ENCODE data around the gene TTC8.

Gene TTC8

DNA sequence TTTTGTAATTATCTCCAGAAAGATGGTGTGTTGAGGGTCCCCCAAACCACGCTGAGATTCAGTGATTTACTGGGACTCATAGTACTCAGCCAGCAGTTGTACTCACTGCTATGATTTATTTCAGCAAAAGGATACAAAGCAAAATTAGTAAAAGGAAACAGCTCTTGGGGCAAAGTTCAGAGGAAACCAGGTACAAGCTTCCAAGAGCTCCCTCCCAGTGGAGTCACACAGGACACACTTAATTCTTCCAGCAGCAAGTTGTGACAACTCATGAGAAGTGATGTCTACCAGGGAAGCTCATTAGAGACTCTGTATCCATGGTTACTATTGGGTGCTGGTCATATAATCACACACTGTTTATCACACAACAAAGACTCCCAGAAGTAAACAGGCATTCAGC lies 38.7 kb downstream of the TTC8 start:
- no peaks in the 10 kb centered on the region for H3K4me1 Mint-ChIP-seq
- H3K9me3 Mint-ChIP-seq = no peaks in the 10 kb centered on the region
- H3K27ac Mint-ChIP-seq = no peak overlapping the region
- TF ChIP-seq, protein P1, sequence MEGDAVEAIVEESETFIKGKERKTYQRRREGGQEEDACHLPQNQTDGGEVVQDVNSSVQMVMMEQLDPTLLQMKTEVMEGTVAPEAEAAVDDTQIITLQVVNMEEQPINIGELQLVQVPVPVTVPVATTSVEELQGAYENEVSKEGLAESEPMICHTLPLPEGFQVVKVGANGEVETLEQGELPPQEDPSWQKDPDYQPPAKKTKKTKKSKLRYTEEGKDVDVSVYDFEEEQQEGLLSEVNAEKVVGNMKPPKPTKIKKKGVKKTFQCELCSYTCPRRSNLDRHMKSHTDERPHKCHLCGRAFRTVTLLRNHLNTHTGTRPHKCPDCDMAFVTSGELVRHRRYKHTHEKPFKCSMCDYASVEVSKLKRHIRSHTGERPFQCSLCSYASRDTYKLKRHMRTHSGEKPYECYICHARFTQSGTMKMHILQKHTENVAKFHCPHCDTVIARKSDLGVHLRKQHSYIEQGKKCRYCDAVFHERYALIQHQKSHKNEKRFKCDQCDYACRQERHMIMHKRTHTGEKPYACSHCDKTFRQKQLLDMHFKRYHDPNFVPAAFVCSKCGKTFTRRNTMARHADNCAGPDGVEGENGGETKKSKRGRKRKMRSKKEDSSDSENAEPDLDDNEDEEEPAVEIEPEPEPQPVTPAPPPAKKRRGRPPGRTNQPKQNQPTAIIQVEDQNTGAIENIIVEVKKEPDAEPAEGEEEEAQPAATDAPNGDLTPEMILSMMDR (IDR thresholded peaks at IDR 0.05; ENCODE audit: unreplicated experiment in 3 of 3) = no peak
- no peaks in the 10 kb centered on the region for H3K27me3 Mint-ChIP-seq (ENCODE audit: low read depth)
- no peak overlapping the region for H3K4me3 Mint-ChIP-seq
- H3K36me3 Mint-ChIP-seq (ENCODE audit: low read depth) = peaks cover 34% of the 10 kb centered on the region

DNA sequence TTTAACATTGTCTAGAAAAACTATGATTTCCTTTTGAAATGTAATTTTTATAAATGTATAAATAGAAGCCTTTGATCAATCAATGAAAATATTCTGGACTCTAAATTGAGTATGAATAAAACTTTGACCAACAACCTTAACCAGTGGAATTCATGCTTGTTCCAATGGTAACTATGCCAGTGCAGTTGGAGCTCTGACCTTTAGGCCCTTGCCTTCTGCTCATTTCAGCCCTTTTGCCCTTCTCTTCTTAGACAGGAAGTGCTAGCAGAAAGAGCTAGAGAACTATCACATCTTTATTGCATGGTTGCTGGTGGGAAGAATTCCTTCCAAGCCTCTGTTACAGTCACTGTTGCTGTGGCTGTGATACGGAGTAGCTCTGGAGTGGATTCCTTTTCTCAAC lies 39.7 kb downstream of the TTC8 start:
- no peaks in the 10 kb centered on the region for H3K4me1 Mint-ChIP-seq
- TF ChIP-seq, protein P1 (IDR thresholded peaks at IDR 0.05; ENCODE audit: unreplicated experiment in 3 of 3) = no peak
- H3K4me3 Mint-ChIP-seq = no peak overlapping the region
- H3K27me3 Mint-ChIP-seq (ENCODE audit: low read depth) = no peaks in the 10 kb centered on the region
- H3K36me3 Mint-ChIP-seq (ENCODE audit: low read depth) = peaks cover 28% of the 10 kb centered on the region
- peak overlapping the region in 1 of 3 experiments; percentile 15 for H3K27ac Mint-ChIP-seq
- no peaks in the 10 kb centered on the region for H3K9me3 Mint-ChIP-seq

DNA sequence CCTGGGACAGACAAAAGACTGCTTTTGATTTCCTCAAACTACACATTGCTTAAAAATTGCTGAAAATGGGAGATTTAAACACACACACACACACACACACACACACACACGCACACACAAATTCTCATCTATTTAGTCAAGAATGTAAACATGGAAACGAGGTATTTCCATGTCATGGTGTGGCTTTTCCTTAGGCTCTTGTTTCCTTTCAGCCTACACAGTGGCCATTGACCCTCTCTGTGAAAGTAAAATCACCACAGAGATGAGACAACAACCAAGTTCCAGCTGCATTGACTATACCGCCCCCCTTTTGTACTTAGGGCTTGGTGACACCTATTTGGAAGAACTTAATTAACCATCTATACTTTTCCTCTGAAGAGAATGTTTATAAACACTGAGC lies 41.9 kb downstream of the TTC8 start:
- H3K9me3 Mint-ChIP-seq = no peaks in the 10 kb centered on the region
- TF ChIP-seq, protein P1 (IDR thresholded peaks at IDR 0.05; ENCODE audit: unreplicated experiment in 3 of 3) = no peak
- peaks cover 26% of the 10 kb centered on the region for H3K36me3 Mint-ChIP-seq (ENCODE audit: low read depth)
- H3K27ac Mint-ChIP-seq = no peak overlapping the region
- H3K4me1 Mint-ChIP-seq = no peaks in the 10 kb centered on the region
- no peaks in the 10 kb centered on the region for H3K27me3 Mint-ChIP-seq (ENCODE audit: low read depth)
- no peak overlapping the region for H3K4me3 Mint-ChIP-seq

DNA sequence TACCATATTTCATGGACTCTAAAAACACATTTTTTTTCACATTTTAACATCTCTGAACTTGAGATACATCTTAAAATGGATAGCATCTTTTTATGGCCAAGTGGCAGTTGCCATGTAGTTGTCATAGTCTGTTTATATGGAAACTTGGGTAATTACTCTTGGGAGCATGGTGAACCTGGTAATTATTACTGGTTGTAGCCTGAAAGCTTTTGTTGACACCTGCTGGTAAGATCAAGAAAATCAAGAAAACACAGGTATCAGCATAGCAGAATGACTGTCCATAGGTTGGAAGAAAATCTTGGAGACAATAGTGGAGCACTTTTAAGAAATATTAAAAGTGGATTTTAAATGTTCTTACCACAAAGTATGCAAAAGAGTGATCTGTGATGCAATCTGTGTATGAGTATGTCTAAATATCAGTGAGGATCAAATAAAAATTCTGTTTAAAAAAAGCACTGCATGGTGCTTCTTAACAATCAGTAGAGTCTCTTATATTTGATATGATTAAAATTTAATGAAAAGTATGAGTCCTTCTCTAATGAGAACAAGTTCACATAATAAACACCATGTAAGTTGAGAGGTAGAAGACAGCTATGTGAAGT lies 44.2 kb downstream of the TTC8 start:
- Mint-ChIP-seq H3K4me1 (no peaks in the 10 kb centered on the region), H3K36me3 (ENCODE audit: low read depth) (peaks cover 29% of the 10 kb centered on the region), H3K27me3 (ENCODE audit: low read depth) (no peaks in the 10 kb centered on the region), H3K27ac (no peak overlapping the region), H3K4me3 (no peak overlapping the region), H3K9me3 (no peaks in the 10 kb centered on the region)
- TF ChIP-seq, protein P1 (IDR thresholded peaks at IDR 0.05; ENCODE audit: unreplicated experiment in 3 of 3) = peak; percentile 27 to 38 (median 35)

DNA sequence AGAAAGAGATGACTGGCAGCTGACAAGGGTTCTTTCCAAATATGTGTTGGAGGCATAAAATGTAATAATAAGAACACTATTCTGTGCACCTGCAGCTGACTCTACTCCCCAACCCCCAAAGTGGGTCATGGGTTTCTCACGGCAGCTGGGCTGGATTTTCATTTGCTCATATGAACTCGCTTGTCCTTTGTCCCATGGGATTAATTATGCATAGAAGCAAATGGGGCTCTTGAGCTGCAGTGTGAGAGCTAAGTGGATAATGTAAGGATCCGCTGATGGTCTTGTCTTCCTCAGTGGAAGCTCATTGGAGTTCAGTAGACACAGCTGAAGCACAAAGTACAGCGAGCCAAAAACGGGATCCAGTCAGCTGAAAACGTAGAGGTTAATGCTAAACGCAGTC lies 46.3 kb downstream of the TTC8 start:
- peaks cover 29% of the 10 kb centered on the region for H3K36me3 Mint-ChIP-seq (ENCODE audit: low read depth)
- H3K9me3 Mint-ChIP-seq = no peaks in the 10 kb centered on the region
- H3K4me1 Mint-ChIP-seq = no peaks in the 10 kb centered on the region
- TF ChIP-seq, protein P1 (IDR thresholded peaks at IDR 0.05; ENCODE audit: unreplicated experiment in 3 of 3) = no peak
- no peak overlapping the region for H3K27ac Mint-ChIP-seq
- H3K4me3 Mint-ChIP-seq = no peak overlapping the region
- H3K27me3 Mint-ChIP-seq (ENCODE audit: low read depth) = no peaks in the 10 kb centered on the region

DNA sequence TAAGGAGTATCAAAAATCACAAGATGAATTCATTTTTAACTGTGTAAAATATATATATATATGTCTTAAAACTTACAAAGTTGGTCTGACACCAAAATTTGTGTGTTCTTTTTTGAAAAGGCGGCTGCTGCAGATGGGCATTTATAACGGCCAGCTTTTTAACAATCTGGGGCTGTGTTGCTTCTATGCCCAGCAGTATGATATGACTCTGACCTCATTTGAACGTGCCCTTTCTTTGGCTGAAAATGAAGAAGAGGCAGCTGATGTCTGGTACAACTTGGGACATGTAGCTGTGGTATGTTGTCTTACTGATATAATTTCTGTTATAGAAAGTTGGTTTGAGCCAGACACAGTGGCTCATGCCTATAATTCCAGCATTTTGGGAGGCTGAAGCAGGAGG lies 47.0 kb downstream of the TTC8 start:
- H3K27me3 Mint-ChIP-seq (ENCODE audit: low read depth) = no peaks in the 10 kb centered on the region
- H3K36me3 Mint-ChIP-seq (ENCODE audit: low read depth) = peaks cover 29% of the 10 kb centered on the region
- no peak overlapping the region for H3K4me3 Mint-ChIP-seq
- TF ChIP-seq, protein P1 (IDR thresholded peaks at IDR 0.05; ENCODE audit: unreplicated experiment in 3 of 3) = no peak
- H3K27ac Mint-ChIP-seq = no peak overlapping the region
- no peaks in the 10 kb centered on the region for H3K4me1 Mint-ChIP-seq
- H3K9me3 Mint-ChIP-seq = no peaks in the 10 kb centered on the region

Data from nephron (organoid).